RWPE2 (cell line): ENCODE data around the gene CD79B.

Experiments
- ATAC-seq: fragments of 200-7000 bp; cut with Tn5 transposase; 3 replicates; pipeline ENCODE4 v1.9.1; 2021; ENCODE audit warnings: low read depth
- DNase-seq: peaks from one replicate; pipeline ENCODE4 v3.0.0-alpha.2; 2020; ENCODE audit warnings: low spot score
- H3K27ac ChIP-seq: fragments of 450-650 bp; 2 replicates; pipeline ENCODE4 v1.5.1; 2017; ENCODE audit warnings: mild to moderate bottlenecking; ENCODE audit not compliant: poor library complexity, severe bottlenecking
- H3K27me3 ChIP-seq: fragments of 250-450 bp; sonication (Bioruptor Pico); 2 replicates; pipeline ENCODE4 v1.5.1; 2021; ENCODE audit warnings: mild to moderate bottlenecking, moderate library complexity; ENCODE audit not compliant: insufficient read depth, poor library complexity, severe bottlenecking
- H3K36me3 ChIP-seq: fragments of 250-450 bp; sonication (Bioruptor Pico); 2 replicates; pipeline ENCODE4 v1.5.1; 2020; ENCODE audit warnings: low read depth, mild to moderate bottlenecking, moderate library complexity
- H3K4me1 ChIP-seq: fragments of 250-450 bp; sonication (Bioruptor Pico); 2 replicates; pipeline ENCODE4 v1.5.1; 2021; ENCODE audit warnings: mild to moderate bottlenecking, moderate library complexity; ENCODE audit not compliant: insufficient read depth, poor library complexity, severe bottlenecking
- H3K4me3 ChIP-seq: fragments of 250-450 bp; sonication (Bioruptor Pico); 2 replicates; pipeline ENCODE4 v1.5.1; 2021; ENCODE audit warnings: mild to moderate bottlenecking, moderate library complexity; ENCODE audit not compliant: severe bottlenecking
- H3K9me3 ChIP-seq: fragments of 250-450 bp; sonication (Bioruptor Pico); 2 replicates; pipeline ENCODE4 v1.5.1; 2021; ENCODE audit warnings: mild to moderate bottlenecking, moderate library complexity; ENCODE audit not compliant: severe bottlenecking
- TF ChIP-seq, protein P1 (sequence below): fragments of 450-650 bp; IDR thresholded peaks from one replicate; pipeline ENCODE4 v1.5.1; 2017; ENCODE audit warnings: mild to moderate bottlenecking, moderate library complexity; ENCODE audit not compliant: poor library complexity, severe bottlenecking

CD79B gene

DNA sequence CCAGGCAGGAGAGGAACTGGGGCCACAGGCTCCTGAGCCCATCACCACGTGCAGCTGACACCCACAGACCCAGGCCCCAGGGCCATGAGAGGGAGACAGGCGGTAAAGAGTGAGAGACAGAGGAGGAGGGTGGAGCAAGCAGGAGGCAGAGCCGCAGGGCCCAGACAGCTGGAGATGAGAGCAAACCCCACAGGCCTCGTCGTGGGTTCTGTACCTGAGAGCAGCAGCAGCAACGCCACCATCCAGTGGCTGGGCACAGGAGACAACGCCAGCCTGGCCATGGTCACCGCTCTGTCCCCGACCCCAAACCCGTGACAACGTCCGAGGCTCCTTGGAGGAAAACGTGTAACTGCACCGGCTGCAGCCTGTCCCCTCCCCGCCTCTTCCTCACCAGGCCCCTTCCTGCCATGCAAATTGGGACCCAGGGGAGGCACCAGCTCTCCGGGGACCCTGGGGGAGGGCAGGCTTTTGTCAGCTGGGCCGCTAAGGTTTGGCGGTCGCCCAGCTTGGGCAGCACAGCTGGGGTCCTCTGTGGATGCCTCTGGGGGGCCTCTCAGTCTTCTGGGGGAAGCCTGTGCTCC, at the start of gene CD79B:
Gene CD79B, minus strand, starts transcription at position 351 of the 581 bp plus-strand sequence. Its CDS starts 70 bp downstream, at position 281.
- Histone ChIP-seq H3K27ac (no peak within 1 kb of the TSS), H3K4me3 (no peak within 1 kb of the TSS), H3K27me3 (no peaks in the 10 kb centered on the region), H3K36me3 (no peaks in the 10 kb centered on the region), H3K4me1 (no peaks in the 10 kb centered on the region), H3K9me3 (no peaks in the 10 kb centered on the region)
- TF ChIP-seq, protein P1, sequence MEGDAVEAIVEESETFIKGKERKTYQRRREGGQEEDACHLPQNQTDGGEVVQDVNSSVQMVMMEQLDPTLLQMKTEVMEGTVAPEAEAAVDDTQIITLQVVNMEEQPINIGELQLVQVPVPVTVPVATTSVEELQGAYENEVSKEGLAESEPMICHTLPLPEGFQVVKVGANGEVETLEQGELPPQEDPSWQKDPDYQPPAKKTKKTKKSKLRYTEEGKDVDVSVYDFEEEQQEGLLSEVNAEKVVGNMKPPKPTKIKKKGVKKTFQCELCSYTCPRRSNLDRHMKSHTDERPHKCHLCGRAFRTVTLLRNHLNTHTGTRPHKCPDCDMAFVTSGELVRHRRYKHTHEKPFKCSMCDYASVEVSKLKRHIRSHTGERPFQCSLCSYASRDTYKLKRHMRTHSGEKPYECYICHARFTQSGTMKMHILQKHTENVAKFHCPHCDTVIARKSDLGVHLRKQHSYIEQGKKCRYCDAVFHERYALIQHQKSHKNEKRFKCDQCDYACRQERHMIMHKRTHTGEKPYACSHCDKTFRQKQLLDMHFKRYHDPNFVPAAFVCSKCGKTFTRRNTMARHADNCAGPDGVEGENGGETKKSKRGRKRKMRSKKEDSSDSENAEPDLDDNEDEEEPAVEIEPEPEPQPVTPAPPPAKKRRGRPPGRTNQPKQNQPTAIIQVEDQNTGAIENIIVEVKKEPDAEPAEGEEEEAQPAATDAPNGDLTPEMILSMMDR, result no peak
- DNase-seq (no peak), ATAC-seq (no peak)

DNA sequence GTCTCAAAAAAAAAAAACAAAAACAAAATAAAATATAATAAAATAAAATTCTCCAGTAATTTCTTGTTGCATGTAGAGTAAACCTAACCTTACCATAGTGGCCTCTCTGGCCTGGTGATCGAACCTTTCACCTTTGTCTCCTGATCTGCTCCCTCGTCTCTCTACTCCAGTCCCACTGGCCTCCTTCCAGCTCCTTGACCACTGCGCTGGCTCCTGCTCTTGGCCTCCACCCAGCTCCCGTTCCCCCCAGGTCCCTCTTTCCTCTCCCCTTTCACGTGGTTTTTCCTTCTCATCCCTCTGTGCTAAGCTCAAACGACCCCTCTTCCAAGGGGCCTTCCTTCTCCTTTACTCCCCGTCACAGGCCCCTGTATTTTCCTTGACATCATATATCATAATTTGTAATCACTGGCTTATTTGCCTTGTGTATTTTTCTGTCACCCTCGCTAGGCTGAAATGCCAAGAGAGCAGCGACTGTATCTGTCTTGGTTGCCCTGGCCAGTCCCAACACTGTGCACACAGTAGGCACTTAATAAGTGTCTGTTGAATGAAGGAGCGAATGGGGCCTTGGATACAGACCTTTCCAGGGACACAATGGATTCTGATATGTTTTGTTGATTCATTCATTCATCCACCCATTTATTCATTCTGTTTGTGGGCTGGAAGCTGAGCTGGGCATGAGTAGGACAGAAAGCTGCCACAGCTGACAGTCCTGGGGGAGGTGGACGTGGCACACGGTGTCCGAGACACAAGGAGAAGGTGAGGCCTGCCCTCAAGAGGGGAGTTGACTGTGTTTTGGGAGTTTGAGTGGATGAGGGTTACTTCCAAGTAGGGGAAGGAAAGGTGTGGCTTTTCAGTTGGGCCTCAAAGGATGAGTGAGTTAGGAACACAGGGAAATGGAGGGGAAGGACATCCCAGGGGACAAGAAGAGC, 46.4 kb upstream of the CD79B start:
- Histone ChIP-seq H3K27me3 (no peaks in the 10 kb centered on the region), H3K4me3 (no peak overlapping the region), H3K36me3 (no peaks in the 10 kb centered on the region), H3K4me1 (peaks cover 17% of the 10 kb centered on the region), H3K9me3 (no peaks in the 10 kb centered on the region), H3K27ac (no peak overlapping the region)
- no peak for ATAC-seq
- no peak for DNase-seq
- TF ChIP-seq, protein P1, result no peak

DNA sequence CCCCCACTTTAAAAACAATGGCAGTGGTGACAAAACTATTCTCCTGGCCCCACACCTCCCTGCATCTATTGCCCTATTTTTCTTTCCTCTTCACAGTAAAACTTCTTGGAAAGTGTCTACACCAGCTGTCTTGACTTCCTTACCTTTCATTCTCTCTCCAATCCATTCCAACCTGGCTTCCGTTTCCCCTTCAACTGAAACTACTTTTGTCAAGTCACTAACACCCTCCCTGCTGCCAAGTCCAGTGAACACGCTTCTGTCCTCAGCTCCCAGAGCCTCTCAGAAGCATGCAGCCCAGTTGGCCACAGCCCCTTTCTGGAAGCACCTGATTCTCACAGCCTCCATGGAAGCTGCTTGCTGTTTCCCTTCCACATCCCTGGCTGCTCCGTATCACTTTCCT, 44.6 kb upstream of the CD79B start:
- TF ChIP-seq, protein P1, result no peak
- ATAC-seq, result no peak
- H3K36me3 ChIP-seq, result no peaks in the 10 kb centered on the region
- no peaks in the 10 kb centered on the region for H3K9me3 ChIP-seq
- H3K27me3 ChIP-seq, result no peaks in the 10 kb centered on the region
- no peak for DNase-seq
- H3K4me1 ChIP-seq, result peaks cover 19% of the 10 kb centered on the region
- H3K4me3 ChIP-seq, result no peak overlapping the region
- H3K27ac ChIP-seq, result no peak overlapping the region

DNA sequence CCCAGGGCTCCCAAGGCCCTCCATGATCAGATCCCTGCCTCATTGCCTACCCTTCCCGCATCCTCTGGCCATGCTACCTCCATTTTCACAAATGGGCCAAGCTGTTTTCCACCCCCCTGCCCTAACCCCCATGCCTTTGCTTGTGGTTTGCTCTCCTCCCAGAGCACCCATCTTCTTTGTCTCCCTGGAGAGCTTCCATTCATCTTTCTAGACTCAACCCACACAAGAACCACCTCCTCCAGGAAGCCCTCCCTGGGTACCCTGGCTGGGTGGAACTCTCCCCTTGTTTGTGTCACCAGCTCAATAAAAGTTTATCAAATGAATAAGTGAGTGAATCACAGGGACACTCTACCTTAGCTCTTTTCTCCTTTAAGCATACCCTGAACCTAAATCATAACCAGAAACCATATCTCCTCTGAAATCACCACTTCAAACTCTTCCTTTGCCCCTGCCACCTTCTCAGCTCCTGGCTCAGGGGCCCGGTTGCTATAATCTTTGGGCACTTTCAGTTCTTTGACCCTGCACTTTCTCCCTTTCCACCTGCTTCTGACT, 43.5 kb upstream of the CD79B start:
- Histone ChIP-seq H3K9me3 (no peaks in the 10 kb centered on the region), H3K27me3 (no peaks in the 10 kb centered on the region), H3K4me3 (no peak overlapping the region), H3K36me3 (no peaks in the 10 kb centered on the region), H3K4me1 (peaks cover 19% of the 10 kb centered on the region), H3K27ac (no peak overlapping the region)
- no peak for DNase-seq
- no peak for ATAC-seq
- TF ChIP-seq, protein P1, result no peak
